Measurements from ENCODE around the gene ADAM22. TPM values are rescaled to one million over a fixed set of nuclear protein-coding genes. Genes with fewer than 3 reads are reported as not detected.

ADAM22 gene
- total and polyA plus RNA-seq, 2 of the 4 experiments (the other 2 are of a cell fraction), result 0.03 to 0.18 TPM

DNA sequence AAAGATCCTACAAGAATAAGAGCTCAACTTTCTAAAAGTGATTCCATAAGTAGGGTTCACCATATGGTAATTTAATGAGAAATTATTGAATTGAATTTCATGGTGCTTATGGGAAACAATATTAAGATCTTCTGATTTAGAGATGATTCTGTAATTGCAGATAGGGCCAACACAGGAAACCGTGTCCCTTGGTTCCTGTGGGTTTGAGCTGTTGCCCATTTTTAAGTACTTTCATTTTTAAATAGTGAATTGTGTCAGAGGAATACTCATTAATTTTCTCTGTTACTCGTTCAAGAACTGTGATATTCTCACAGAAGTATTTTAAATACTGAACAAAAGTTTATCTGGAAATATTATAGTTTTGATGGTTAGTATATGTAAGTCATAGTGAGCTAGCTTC, 156.6 kb downstream of the ADAM22 start:
- Histone ChIP-seq H4K5ac (ENCODE audit: low read depth, low read length) (no peak overlapping the region), H2AK9ac (replicated peaks; ENCODE audit: low read depth, low read length, poor library complexity) (no peak overlapping the region), H3K27ac (ENCODE audit: insufficient read depth, low read length) (no peak overlapping the region), H2BK20ac (ENCODE audit: low read depth, low read length) (no peak overlapping the region), H3K79me1 (ENCODE audit: low read depth in 1 of 2, low read length in 2 of 2) (no peaks in the 10 kb centered on the region), H3K14ac (replicated peaks; ENCODE audit: low read depth, low read length) (no peak overlapping the region), H3K4me3 (ENCODE audit: insufficient read depth, low read depth, low read length) (no peak overlapping the region), H4K8ac (ENCODE audit: low read depth in 2 of 2, low read length in 2 of 2) (no peak overlapping the region), H3K9ac (ENCODE audit: low read depth, low read length) (no peak overlapping the region), H3K18ac (ENCODE audit: low read depth, low read length) (no peak overlapping the region), H3K56ac (ENCODE audit: extremely low read depth, insufficient read depth, low read length) (no peak overlapping the region), H3K36me3 (ENCODE audit: control insufficient read depth, insufficient read depth, low read length) (no peaks in the 10 kb centered on the region), H3K27me3 (ENCODE audit: control insufficient read depth, insufficient read depth, low read length) (no peaks in the 10 kb centered on the region), H3K9me3 (ENCODE audit: control insufficient read depth, insufficient read depth, low read length) (no peaks in the 10 kb centered on the region), H3K9me1 (ENCODE audit: insufficient read depth, low read length) (no peaks in the 10 kb centered on the region), H4K20me1 (ENCODE audit: insufficient read depth, low read length) (no peaks in the 10 kb centered on the region), H3K4me2 (ENCODE audit: low read depth, low read length) (no peak overlapping the region), H2BK5ac (ENCODE audit: low read depth, low read length, poor library complexity, severe bottlenecking) (no peak overlapping the region), H3K4ac (ENCODE audit: low read depth, low read length) (no peak overlapping the region), H2BK15ac (ENCODE audit: low read depth, low read length) (no peak overlapping the region), H2AFZ (replicated peaks; ENCODE audit: low read length, poor library complexity) (no peak overlapping the region), H4K91ac (ENCODE audit: insufficient read depth, low read depth, low read length) (no peak overlapping the region), H3K23ac (ENCODE audit: low read depth, low read length) (no peak overlapping the region), H2BK120ac (ENCODE audit: low read depth, low read length) (no peak overlapping the region), H3K4me1 (ENCODE audit: control insufficient read depth, insufficient read depth, low read length) (no peaks in the 10 kb centered on the region), H2AK5ac (ENCODE audit: low read depth, low read length) (no peak overlapping the region)
- CTCF ChIA-PET, result interaction anchor here (1.1 kb wide), 1 partner anchor 18 kb away, joined by 6 read pairs; no protein-coding TSS in a partner anchor
- POLR2A ChIA-PET (ENCODE audit: unreplicated experiment), result no interaction called here
- in situ Hi-C loops (cut with MboI; ENCODE audit: low sequenced_read_pairs), result no loop called here
- BruUV-seq (replicated peaks), result no TSS peak
- intact Hi-C loops (cut with micrococcal nuclease), result loop anchor here (10.0 kb wide), 1 partner anchor 64 kb away; no protein-coding TSS in a partner anchor
- TF ChIP-seq, protein P1, sequence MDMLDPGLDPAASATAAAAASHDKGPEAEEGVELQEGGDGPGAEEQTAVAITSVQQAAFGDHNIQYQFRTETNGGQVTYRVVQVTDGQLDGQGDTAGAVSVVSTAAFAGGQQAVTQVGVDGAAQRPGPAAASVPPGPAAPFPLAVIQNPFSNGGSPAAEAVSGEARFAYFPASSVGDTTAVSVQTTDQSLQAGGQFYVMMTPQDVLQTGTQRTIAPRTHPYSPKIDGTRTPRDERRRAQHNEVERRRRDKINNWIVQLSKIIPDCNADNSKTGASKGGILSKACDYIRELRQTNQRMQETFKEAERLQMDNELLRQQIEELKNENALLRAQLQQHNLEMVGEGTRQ (IDR thresholded peaks at IDR 0.05; ENCODE audit: low read depth, low read length), result no peak
- TF ChIP-seq POLR2A (IDR thresholded peaks at IDR 0.05; ENCODE audit: low read depth, low read length), result no peak
- TF ChIP-seq CHD1 (IDR thresholded peaks at IDR 0.05; ENCODE audit: low read depth, low read length), result no peak
- no peak for TF ChIP-seq FOS (IDR thresholded peaks at IDR 0.05; ENCODE audit: low read depth, low read length)
- TF ChIP-seq MXI1 (IDR thresholded peaks at IDR 0.05; ENCODE audit: borderline replicate concordance, low read depth, low read length), result no peak
- no peak for TF ChIP-seq MAFK (IDR thresholded peaks at IDR 0.05; ENCODE audit: low read depth, low read length)
- TF ChIP-seq SMC3 (IDR thresholded peaks at IDR 0.05; ENCODE audit: low read depth, low read length), result no peak
- TF ChIP-seq CEBPB (IDR thresholded peaks at IDR 0.05; ENCODE audit: low read depth, low read length), result no peak
- TF ChIP-seq NFE2L2 (IDR thresholded peaks at IDR 0.05; ENCODE audit: low read depth, low read length), result no peak
- no peak for TF ChIP-seq RCOR1 (IDR thresholded peaks at IDR 0.05; ENCODE audit: insufficient replicate concordance, low read length)
- no peak for TF ChIP-seq RFX5 (IDR thresholded peaks at IDR 0.05; ENCODE audit: low read depth, low read length)
- TF ChIP-seq RAD21 (IDR thresholded peaks at IDR 0.05; ENCODE audit: low read length), result no peak
- no peak for TF ChIP-seq BHLHE40 (IDR thresholded peaks at IDR 0.05; ENCODE audit: low read depth, low read length)
- no peak for TF ChIP-seq MAZ (IDR thresholded peaks at IDR 0.05; ENCODE audit: borderline replicate concordance, low read depth, low read length)
- no peak for DNase-seq
- WGBS, 2 experiments (ENCODE audit: extremely low coverage in 2 of 2, insufficient read length in 1 of 2), result no CpG with 5 or more reads among the region's 2 CpGs
- dilution Hi-C loops (cut with HindIII; ENCODE audit: low sequenced_read_pairs, unreplicated experiment), result no loop called here
- no peak for ATAC-seq (ENCODE audit: low read depth)

Data from IMR-90 (cell line).